SK-N-SH treated with all-trans-retinoic acid at 6 μM for 48 hours (cell line): ENCODE data around the gene MGME1.

Source experiments
- ATAC-seq: fragments of 200-7000 bp; cut with Tn5 transposase; 3 replicates; pipeline ENCODE4 v1.9.1; 2020; ENCODE audit warnings: mild to moderate bottlenecking, moderate library complexity
- BACH2 ChIP-seq: fragments of 250-450 bp; sonication (Bioruptor Pico); IDR thresholded peaks from 2 replicates; pipeline ENCODE4 v1.9.0; 2021; ENCODE audit warnings: mild to moderate bottlenecking, borderline replicate concordance
- CSDC2 ChIP-seq: fragments of 250-450 bp; sonication (Bioruptor Pico); IDR thresholded peaks from 2 replicates; pipeline ENCODE4 v1.5.0; 2020; ENCODE audit warnings: mild to moderate bottlenecking, moderate library complexity
- ESRRG ChIP-seq: fragments of 250-450 bp; sonication (Bioruptor Pico); IDR thresholded peaks from 2 replicates; pipeline ENCODE4 v1.6.1; 2021; ENCODE audit warnings: mild to moderate bottlenecking
- GLIS3 ChIP-seq: fragments of 250-450 bp; sonication (Bioruptor Pico); IDR thresholded peaks from 2 replicates; pipeline ENCODE4 v1.5.0; 2020; ENCODE audit warnings: mild to moderate bottlenecking, moderate library complexity
- ISL1 ChIP-seq: fragments of 250-450 bp; sonication (Bioruptor Pico); IDR thresholded peaks from 2 replicates; pipeline ENCODE4 v2.1.2; 2022; ENCODE audit warnings: mild to moderate bottlenecking, moderate library complexity
- OSR1 ChIP-seq: fragments of 250-450 bp; sonication (Bioruptor Pico); IDR thresholded peaks from 2 replicates; pipeline ENCODE4 v1.8.0; 2022; ENCODE audit warnings: moderate library complexity, mild to moderate bottlenecking, inconsistent platforms
- PATZ1 ChIP-seq: fragments of 250-450 bp; sonication (Bioruptor Pico); IDR thresholded peaks from 2 replicates; pipeline ENCODE4 v1.8.0; 2020; ENCODE audit warnings: mild to moderate bottlenecking, moderate library complexity, borderline replicate concordance
- POU6F1 ChIP-seq: fragments of 250-450 bp; sonication (Bioruptor Pico); IDR thresholded peaks from 2 replicates; pipeline ENCODE4 v1.8.0; 2021; ENCODE audit warnings: low read depth, mild to moderate bottlenecking, moderate library complexity, borderline replicate concordance
- PPARA ChIP-seq: fragments of 250-450 bp; sonication (Bioruptor Pico); IDR thresholded peaks from 2 replicates; pipeline ENCODE4 v1.5.0; 2020; ENCODE audit warnings: mild to moderate bottlenecking, borderline replicate concordance
- RARB ChIP-seq: fragments of 250-450 bp; sonication (Bioruptor Pico); IDR thresholded peaks from 2 replicates; pipeline ENCODE4 v1.8.0; 2021; ENCODE audit warnings: mild to moderate bottlenecking, moderate library complexity
- SNAI2 ChIP-seq: fragments of 250-450 bp; sonication (Bioruptor Pico); IDR thresholded peaks from 2 replicates; pipeline ENCODE4 v1.5.0; 2020; ENCODE audit warnings: mild to moderate bottlenecking, moderate library complexity
- TCF4 ChIP-seq: fragments of 250-450 bp; sonication (Bioruptor Pico); IDR thresholded peaks from 2 replicates; pipeline ENCODE4 v1.8.0; 2021; ENCODE audit warnings: mild to moderate bottlenecking, moderate library complexity, borderline replicate concordance
- ZC3H10 ChIP-seq: fragments of 250-450 bp; sonication (Bioruptor Pico); IDR thresholded peaks from 2 replicates; pipeline ENCODE4 v1.5.1; 2021; ENCODE audit warnings: mild to moderate bottlenecking, moderate library complexity
- ZFP3 ChIP-seq: fragments of 250-450 bp; sonication (Bioruptor Pico); IDR thresholded peaks from 2 replicates; pipeline ENCODE4 v1.5.0; 2020; ENCODE audit warnings: mild to moderate bottlenecking, moderate library complexity
- ZNF70 ChIP-seq: fragments of 450-650 bp; formaldehyde crosslinking; IDR thresholded peaks from 2 replicates; pipeline ENCODE4 v1.5.0; 2020; ENCODE audit warnings: mild to moderate bottlenecking, moderate library complexity
- ZNF8 ChIP-seq: fragments of 450-650 bp; formaldehyde crosslinking; IDR thresholded peaks from 2 replicates; pipeline ENCODE4 v1.5.0; 2020; ENCODE audit warnings: mild to moderate bottlenecking, moderate library complexity
- TF ChIP-seq, protein P1 (sequence below): fragments of 250-450 bp; sonication (Bioruptor Pico); IDR thresholded peaks from 2 replicates; pipeline ENCODE4 v1.5.0; 2020; ENCODE audit warnings: mild to moderate bottlenecking, moderate library complexity
- TF ChIP-seq, protein P2 (sequence below): fragments of 250-450 bp; sonication (Bioruptor Pico); IDR thresholded peaks from 2 replicates; pipeline ENCODE4 v1.5.1; 2020; ENCODE audit warnings: low read depth, mild to moderate bottlenecking, moderate library complexity

Gene MGME1

GRCh38 chr20:17953935-17954334 lies 14.9 kb upstream of the MGME1 start:
- ATAC-seq = no peak
- TF ChIP-seq OSR1 (CRISPR knock-in tag) = no peak

- no peak for TF ChIP-seq ZNF8 (CRISPR knock-in tag)
- no peak for TF ChIP-seq GLIS3
- no peak for TF ChIP-seq SNAI2
- TF ChIP-seq PATZ1 = no peak
- TF ChIP-seq ZNF70 = no peak
- TF ChIP-seq ZC3H10 (CRISPR knock-in tag) = no peak
- TF ChIP-seq PPARA (CRISPR knock-in tag) = no peak
- TF ChIP-seq ISL1 (CRISPR knock-in tag) = no peak
- TF ChIP-seq ZFP3 (CRISPR knock-in tag) = no peak
- TF ChIP-seq BACH2 = no peak
- TF ChIP-seq CSDC2 (CRISPR knock-in tag) = no peak
- TF ChIP-seq, protein P1, sequence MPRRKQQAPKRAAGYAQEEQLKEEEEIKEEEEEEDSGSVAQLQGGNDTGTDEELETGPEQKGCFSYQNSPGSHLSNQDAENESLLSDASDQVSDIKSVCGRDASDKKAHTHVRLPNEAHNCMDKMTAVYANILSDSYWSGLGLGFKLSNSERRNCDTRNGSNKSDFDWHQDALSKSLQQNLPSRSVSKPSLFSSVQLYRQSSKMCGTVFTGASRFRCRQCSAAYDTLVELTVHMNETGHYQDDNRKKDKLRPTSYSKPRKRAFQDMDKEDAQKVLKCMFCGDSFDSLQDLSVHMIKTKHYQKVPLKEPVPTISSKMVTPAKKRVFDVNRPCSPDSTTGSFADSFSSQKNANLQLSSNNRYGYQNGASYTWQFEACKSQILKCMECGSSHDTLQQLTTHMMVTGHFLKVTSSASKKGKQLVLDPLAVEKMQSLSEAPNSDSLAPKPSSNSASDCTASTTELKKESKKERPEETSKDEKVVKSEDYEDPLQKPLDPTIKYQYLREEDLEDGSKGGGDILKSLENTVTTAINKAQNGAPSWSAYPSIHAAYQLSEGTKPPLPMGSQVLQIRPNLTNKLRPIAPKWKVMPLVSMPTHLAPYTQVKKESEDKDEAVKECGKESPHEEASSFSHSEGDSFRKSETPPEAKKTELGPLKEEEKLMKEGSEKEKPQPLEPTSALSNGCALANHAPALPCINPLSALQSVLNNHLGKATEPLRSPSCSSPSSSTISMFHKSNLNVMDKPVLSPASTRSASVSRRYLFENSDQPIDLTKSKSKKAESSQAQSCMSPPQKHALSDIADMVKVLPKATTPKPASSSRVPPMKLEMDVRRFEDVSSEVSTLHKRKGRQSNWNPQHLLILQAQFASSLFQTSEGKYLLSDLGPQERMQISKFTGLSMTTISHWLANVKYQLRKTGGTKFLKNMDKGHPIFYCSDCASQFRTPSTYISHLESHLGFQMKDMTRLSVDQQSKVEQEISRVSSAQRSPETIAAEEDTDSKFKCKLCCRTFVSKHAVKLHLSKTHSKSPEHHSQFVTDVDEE (CRISPR knock-in tag) = no peak
- no peak for TF ChIP-seq POU6F1 (CRISPR knock-in tag)
- TF ChIP-seq OSR1 (CRISPR knock-in tag) = no peak
- no peak for TF ChIP-seq RARB (CRISPR knock-in tag)
- ATAC-seq = no peak
These were observed 13.5 kb upstream of the MGME1 start for GRCh38 chr20:17955302-17955701.

DNA sequence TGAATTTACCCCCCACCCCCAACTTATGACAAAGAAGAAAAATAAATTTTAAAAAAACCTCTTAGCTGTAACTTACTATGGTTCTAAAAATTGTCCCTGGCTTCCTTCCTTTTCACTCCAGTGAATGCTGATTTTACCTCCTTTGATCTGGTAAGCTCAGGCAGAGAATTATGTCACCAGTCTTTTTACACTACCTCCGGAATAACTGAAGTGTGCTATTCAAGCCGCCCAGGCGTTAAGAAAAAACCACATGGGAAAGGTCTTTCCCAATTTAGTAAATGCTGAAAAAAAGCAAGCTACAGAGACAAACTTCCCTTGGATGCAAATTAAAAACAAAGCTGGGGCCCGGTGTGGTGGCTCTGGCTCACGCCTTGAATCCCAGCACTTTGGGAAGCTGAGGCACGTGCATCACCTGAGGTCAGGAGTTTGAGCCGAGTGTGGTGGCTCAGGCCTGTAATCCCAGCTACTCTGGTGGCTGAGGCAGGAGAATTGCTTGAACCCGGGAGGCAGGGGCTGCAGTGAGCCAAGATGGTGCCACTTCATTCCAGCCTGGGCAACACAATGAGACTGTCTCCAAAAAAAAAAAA lies 12.6 kb upstream of the MGME1 start:
- ATAC-seq = no peak

DNA sequence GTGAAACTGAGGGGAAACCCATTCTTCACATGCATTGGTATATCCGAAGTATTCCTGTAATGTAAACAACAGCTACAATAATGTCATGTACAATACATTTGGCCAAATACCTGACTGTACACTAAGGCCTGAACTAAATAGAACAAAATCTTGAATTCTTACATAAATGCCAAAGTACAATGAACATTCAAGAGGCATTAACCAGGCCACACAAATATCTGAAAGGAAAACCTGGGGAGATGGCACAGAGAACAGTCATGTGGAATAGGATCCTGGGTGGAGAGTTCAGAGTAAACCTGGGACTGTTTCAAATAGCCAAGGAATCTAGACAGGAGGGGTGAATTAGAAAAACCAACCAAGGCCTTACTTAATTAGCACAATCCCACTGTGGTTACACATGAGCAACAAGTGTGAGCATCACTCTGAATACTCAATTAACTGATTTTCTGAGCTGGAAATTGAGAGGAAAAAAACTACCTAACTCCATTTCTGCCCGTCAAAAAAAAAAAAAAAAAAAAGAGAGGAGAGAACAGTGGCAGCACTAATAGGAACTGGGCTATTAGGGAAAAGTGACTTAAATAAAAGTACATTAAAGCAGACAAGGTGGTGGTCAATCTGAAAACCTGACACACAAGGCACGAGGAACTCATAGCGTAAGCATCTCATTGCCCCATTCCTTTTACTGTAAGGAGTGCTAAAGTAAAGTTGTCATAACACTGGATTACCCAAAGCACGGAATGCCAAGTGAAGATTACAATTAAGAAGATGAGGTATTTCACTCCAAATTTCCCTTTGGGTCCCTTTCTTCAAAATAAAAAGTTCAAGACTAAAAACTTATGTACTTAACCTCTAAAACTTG lies 11.1 kb upstream of the MGME1 start:
- ATAC-seq = no peak
- TF ChIP-seq TCF4 (CRISPR knock-in tag) (no peak), ZFP3 (CRISPR knock-in tag) (no peak), ZNF8 (CRISPR knock-in tag) (no peak), BACH2 (no peak), CSDC2 (CRISPR knock-in tag) (no peak), ESRRG (CRISPR knock-in tag) (no peak)
- TF ChIP-seq, protein P2, sequence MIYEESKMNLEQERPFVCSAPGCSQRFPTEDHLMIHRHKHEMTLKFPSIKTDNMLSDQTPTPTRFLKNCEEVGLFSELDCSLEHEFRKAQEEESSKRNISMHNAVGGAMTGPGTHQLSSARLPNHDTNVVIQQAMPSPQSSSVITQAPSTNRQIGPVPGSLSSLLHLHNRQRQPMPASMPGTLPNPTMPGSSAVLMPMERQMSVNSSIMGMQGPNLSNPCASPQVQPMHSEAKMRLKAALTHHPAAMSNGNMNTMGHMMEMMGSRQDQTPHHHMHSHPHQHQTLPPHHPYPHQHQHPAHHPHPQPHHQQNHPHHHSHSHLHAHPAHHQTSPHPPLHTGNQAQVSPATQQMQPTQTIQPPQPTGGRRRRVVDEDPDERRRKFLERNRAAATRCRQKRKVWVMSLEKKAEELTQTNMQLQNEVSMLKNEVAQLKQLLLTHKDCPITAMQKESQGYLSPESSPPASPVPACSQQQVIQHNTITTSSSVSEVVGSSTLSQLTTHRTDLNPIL (CRISPR knock-in tag) = no peak

More for the DNA sequence above, 12.6 kb upstream of the MGME1 start:
- TF ChIP-seq OSR1 (CRISPR knock-in tag) = no peak
- TF ChIP-seq, all 23 proteins: peak for 0
